NAMALWA (cell line): Measurements from ENCODE around the gene CD19.
"Not testable (repeated sequence)": the region's sequence is repeated elsewhere in the genome, so short reads cannot be mapped to it uniquely, and the experiment has no call there.

Experiments used
- DNase-seq: peaks from one replicate; pipeline ENCODE4 v3.0.0-alpha.2; 2015; ENCODE audit warnings: low spot score

The CD19 gene

DNA sequence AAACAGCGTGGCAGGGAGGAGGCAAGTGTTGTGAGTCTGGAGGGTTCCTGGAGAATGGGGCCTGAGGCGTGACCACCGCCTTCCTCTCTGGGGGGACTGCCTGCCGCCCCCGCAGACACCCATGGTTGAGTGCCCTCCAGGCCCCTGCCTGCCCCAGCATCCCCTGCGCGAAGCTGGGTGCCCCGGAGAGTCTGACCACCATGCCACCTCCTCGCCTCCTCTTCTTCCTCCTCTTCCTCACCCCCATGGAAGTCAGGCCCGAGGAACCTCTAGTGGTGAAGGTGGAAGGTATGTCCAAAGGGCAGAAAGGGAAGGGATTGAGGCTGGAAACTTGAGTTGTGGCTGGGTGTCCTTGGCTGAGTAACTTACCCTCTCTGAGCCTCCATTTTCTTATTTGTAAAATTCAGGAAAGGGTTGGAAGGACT, at the start of gene CD19:
Gene CD19, plus strand, starts transcription at position 171 of the 425 bp plus-strand sequence. Its CDS starts 30 bp downstream, at position 201.
- peak; percentile 61 for DNase-seq

DNA sequence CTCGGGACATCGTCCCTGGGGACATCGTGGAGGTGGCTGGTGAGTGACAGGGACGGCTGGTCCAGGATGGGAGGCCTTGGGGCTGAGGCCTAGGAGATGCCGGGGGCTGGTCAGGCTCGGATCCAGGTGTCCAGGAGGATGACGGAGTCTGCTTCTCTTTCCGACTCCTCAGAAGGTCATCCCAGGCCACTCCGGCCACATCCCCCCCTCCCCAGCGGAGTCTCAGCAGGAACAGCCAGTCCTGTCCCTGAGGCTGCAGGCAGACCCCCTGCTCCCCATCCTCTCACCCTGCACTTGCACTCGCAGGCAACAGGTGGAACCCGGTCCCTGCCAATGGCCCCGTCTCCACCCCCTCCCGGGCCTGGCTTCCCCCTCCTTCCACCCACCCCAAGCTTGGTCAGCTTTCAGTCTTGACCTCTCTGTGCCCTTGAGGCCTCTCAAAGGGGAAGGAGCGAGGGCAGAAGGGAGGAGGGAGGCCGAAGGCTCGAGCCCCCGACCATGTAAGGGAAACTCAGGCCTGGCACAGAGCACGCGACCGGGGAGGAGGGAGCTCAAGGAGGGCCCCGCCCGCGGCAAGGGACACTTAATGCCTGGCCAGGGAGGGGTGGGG, 49.1 kb upstream of the CD19 start:
- DNase-seq, result no peak

DNA sequence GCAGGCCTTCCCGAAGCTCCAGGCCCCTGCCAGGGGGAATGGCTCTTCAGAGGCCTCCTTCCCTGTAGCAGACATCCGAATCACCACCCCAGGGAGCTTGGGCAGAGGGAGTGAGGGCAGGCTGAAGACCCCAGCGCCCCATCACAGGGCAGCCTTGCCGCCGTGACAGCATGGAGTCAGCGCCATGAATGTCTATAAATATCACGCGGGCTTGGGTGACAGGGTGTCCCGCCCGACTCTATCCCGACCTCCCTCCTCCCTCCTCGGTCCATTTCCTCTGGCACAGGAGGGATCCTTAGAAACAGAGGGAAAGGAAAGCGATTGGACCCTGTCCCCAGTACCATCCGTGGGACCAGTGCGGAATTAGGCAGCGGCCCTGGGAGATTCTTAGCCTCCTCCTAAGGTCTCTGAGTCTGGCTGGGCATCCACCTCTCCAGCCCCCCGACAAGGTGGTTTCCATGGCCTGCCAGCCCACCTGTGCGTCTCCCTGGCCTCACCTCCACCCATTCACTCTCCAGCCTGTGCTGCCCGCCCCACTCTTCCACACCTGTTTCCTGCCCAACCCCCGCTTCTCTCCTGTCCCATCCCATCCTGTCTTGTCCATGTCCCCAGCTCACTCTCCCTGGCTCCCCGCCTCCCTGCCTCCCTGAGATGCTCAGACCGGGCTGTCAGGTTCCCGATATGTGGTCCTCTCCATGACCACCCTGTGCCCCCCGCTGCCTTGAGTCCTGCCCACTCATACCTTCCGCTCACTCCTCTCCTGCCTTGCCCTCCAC, 48.4 kb upstream of the CD19 start:
- no peak for DNase-seq

DNA sequence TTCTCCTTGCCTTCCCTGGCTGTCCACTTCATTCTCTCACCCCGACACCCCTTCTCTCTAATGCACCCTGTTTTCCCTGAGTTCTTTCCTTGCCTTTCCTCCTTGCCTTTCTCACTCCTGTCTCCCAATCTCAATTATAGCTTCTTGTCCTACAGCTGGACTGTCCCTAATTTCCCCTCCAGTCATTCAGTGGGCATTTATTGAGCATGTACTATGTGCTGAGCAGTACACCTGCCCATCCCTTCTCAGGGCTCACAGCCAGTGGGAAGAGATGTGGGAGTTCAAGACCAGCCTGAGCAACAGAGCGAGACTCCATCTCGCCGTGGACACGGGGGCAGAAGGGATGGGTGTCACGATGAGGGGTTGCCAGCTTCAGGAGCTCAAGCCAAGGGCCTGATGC, 47.7 kb upstream of the CD19 start:
- no peak for DNase-seq

DNA sequence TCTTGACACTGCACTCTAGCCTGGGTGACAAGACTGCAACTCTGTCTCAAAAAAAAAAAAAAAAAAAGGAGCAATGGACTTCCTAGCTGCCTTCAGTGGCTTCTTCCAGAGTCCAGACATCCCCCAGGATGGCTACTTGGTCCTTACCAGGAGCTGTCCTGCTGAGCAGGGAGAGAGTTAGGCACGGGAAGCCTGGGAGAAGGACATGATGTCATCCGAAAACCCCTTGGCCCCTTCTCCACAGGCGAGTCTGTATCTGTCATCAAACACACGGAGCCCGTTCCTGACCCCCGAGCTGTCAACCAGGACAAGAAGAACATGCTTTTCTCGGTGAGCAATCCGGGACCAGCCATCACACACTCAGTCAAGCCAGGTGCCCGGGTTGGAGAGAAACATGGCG, 44.8 kb upstream of the CD19 start:
- no peak for DNase-seq

DNA sequence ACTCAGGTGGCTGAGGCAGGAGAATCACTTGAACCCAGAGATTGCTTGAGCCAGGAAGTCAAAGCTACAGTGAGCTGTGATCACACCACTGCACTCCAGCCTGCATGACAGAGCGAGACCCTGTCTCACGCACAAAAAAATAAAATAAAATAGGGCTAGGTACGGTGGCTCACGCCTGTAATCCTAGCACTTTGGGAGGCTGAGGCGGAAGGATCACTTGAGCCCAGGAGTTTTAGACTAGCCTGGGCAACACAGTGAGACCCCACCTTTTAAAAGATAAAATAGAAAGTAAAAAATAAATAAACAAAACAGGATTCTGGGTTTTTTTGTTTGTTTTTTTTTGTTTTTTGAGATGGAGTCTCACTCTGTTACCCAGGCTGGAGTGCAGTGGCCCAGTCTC, 41.4 kb upstream of the CD19 start:
- DNase-seq, result not testable (repeated sequence)

DNA sequence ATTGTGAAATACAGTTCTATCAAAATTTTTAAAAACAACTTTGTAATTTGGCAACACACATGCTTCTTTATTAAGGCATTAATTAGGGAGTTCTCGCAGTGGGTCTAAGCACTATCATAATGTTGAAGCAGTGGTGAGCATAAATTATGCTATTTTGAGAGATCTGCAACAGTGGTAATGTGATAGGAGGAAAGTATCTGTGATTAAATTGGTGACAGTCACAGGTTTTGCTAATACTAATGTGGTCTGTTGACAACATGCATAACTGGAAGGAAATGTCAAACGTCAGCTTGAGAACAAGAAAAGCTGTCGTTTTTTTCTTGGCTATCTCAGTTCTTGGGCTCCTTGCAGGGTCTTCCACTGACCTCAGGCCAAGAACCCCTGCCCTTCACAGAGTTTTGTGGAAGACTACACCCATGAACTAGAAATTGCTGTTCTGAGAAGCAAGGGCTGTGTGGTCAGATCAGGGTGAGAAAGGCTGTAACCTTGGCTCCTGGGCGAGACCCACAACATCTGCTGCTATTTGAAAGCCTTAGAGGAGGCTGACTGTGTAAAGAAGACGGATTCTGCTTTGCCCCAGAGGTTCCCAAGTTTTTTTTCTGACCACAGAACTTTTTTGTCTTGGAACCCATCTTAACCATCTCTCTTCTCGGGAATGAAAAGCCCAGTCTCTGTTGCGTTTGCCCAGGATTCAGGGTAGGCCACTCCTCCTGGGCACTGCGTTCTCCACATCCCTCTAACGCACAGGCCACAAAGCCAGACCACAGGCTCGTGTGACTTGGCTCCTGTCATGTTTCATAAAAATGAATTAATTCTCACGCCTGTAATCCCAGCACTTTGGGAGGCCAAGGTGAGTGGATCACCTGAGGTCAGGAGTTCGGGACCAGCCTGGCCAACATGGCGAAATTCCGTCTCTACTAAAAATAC, 39.5 kb upstream of the CD19 start:
- no peak for DNase-seq

DNA sequence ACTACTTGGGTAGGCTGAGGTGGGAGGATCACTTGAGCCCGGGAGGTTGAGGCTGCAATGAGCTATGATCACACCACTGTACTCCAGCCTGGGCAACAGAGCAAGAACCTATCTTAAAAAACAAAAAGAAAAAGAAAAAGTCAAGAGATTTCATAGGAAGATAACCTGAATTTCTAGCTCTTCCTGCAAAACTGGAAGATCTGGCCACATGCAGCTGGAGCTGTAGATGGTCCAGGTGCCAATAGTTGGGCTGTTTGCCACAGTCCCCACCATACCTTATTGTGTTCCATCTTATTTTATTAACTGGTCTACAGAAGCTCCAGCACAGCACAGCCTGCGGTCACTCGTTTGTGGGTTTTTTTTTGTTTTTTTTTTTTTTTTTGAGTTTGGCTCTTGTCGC, 38.5 kb upstream of the CD19 start:
- no peak for DNase-seq

DNA sequence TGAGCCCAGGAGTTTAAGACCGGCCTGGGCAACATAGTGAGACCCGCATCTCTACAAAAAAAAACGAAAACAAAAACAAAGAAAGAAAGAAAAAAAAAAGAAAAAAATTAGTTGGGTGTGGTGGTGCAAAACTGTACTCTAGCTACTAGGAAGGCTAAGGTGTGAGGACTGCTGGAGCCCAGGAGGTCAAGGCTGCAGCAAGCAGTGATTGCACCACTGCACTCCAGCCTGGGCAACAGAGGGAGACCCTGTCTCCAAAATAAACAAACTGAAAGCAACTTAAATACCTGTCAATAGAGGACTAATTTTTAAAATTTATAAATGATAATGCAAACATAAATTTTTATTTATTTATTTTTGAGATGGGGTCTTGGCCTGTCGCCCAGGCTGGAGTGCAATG, 36.2 kb upstream of the CD19 start:
- DNase-seq, result no peak

DNA sequence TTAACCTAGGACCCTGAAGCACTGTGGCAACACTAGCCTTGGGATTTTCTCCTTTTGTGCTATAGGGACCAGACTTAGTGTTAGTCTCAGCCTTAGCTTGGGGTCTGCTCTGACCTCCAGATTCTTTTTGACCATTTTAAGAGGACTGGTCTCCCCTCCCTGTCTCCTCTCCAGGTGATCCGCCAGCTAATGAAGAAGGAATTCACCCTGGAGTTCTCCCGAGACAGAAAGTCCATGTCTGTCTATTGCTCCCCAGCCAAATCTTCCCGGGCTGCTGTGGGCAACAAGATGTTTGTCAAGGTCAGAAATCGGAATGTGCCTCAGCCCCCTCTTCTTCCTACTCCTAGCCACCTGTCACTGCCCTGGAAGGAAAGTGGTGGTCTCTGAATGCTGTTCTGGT, 33.9 kb upstream of the CD19 start:
- DNase-seq, result no peak

DNA sequence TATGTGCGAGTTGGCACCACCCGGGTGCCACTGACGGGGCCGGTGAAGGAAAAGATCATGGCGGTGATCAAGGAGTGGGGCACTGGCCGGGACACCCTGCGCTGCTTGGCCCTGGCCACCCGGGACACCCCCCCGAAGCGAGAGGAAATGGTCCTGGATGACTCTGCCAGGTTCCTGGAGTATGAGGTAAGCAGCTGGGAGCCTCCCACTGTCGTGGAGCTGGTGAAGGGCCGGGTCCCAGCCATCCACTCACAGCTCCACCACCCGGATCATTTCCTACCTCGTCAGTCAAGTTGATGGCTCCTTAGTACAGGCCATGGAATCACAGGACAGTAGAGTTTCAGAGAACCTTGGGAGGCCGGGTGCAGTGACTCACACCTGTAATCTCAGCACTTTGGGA, 33.5 kb upstream of the CD19 start:
- DNase-seq, result no peak

DNA sequence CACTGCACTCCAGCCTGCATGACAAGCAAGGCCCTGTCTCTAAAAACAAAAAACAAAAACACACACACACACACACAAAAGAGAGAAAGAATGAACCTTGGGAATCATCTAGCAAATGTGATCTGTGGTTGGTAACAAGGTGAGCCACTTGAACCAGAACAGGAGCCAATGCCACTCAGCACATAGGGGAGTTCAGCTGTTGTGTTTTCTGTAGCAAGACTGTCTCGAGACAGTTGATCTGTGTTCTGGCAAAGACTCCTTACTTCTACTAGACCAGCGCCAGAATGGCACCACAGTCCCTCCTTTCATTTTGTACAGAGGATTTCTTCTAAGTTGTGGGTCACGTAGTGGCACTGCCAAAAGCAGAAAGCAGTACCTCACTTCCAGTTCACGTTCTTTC, 32.8 kb upstream of the CD19 start:
- DNase-seq, result no peak

DNA sequence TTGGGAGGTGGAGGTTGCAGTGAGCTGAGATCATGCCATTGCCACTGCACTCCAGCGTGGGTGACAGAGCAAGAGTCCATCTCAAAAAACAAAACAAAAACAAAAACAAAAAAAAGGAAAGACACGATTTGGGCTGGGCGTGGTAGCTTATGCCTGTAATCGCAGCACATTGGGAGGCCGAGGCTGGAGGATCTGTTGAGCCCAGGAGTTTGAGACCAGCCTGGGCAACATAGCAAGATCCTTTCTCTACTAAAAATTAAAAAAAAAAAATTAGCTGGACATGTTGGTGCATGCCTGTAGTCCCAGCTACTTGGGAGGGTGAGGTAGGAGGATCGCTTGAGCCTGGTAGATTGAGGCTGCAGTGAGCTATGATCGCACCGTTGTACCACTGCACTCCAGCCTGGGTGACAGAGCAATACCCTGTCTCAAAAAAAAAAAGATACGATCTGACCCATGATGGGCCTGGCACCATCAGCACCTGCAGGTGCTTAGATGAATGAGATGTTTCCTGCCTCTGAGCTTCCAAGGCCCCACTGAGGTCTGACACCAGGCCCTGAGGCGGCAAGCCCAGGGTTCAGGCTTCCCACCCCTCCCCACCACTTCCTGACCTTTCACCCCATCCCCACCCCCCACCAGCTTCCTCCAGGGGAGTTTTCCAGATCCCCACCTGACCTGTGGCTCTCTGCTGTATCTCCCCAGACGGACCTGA, 31.7 kb upstream of the CD19 start:
- DNase-seq, result no peak

DNA sequence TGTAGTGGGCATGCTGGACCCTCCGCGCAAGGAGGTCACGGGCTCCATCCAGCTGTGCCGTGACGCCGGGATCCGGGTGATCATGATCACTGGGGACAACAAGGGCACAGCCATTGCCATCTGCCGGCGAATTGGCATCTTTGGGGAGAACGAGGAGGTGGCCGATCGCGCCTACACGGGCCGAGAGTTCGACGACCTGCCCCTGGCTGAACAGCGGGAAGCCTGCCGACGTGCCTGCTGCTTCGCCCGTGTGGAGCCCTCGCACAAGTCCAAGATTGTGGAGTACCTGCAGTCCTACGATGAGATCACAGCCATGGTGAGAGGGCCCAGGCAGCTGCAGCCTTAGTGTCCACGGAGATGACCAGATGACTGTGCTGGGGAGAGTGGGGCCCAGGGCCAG, 31.2 kb upstream of the CD19 start:
- DNase-seq, result no peak

DNA sequence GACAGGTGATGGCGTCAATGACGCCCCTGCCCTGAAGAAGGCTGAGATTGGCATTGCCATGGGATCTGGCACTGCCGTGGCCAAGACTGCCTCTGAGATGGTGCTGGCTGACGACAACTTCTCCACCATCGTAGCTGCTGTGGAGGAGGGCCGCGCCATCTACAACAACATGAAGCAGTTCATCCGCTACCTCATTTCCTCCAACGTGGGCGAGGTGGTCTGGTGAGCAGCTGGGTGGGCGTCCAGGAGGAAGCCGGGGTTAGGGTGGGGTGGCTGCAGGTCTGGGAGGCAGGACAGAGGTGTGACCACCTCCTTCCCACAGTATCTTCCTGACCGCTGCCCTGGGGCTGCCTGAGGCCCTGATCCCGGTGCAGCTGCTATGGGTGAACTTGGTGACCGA, 29.9 kb upstream of the CD19 start:
- DNase-seq, result no peak

DNA sequence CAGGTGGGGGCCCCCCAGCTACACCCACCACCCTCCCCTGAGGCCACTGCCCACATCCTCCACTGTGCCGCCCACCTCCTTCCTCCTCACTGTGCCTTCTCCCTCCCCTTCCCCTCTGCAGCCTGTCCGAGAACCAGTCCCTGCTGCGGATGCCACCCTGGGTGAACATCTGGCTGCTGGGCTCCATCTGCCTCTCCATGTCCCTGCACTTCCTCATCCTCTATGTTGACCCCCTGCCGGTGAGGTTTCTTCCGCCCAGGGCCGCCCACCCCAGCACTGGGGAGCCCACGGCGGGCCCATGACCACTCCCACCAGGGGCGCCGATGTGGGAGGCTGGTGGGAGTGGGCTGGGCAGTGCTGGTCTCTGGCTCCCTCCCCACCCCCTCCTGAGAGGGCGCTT, 28.9 kb upstream of the CD19 start:
- peak; percentile 40 for DNase-seq

DNA sequence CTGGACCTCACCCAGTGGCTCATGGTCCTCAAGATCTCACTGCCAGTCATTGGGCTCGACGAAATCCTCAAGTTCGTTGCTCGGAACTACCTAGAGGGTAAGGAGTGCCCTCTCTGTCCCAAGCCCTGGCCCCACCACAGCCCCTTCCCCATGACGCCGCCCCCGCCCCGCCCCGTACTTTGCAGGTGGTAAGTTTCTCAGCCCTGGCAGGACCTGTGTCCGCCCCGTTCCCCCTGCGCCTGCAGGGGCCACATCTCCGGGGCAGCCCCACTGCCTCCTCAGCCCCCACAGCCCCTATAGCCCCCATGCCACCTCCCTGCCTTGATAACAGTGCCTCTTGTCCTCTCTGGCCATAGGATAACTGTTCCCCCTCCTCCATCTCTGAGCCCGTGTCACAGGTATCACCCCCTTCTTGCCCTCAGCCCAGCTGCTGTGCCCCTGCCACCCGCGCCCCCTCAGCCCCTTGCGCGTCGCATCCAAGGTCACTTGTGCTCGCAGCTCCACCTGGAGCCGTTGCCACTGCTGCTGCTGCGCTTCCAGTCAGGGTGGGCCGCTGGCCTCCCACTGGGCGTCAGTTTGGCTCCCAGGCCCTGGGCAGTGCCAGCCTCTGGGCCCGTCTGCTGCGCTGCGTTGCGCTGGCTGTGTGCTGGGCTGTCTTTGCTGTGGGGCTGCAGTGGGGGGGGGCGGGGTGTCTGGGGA, 28.3 kb upstream of the CD19 start:
- no peak for DNase-seq

DNA sequence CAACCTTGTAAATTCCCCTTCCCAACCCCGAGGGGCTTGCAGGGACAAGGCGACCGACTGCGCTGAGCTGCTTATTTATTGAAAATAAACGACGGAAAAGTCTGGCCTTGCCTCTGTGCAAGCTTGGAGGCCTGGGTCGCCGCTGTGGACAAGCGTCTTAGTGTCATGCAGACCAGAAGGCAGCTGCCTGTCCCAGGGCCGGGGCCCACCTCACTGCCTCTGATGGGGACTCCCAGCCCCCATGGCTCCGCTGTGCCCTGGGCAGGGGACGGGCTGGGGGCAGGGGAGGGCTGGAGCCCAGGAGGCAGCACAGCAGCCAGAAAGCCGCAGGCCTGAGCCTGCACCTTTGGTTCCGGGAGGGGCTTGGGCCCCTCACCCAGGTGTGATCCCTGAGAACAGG, 27.4 kb upstream of the CD19 start:
- no peak for DNase-seq

DNA sequence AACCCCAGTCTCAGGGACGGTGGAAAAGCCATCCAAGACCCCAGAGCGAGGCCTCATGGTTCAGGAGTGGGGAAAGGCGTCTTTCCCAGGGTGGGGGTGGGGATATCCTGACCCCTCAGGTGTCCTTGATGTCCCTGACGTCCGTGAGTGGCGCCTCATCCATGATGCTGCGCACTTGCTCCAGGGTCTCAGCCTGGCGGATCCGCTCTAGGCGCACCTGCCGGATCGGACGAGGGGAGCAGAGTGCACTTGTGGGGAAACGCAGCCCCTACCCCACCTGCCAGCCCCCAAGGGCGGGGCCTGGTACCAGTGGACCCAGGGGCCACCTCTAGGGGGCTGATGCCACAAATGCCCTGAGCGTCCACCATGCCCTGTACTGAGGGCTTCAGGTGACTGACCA, 26.9 kb upstream of the CD19 start:
- no peak for DNase-seq

DNA sequence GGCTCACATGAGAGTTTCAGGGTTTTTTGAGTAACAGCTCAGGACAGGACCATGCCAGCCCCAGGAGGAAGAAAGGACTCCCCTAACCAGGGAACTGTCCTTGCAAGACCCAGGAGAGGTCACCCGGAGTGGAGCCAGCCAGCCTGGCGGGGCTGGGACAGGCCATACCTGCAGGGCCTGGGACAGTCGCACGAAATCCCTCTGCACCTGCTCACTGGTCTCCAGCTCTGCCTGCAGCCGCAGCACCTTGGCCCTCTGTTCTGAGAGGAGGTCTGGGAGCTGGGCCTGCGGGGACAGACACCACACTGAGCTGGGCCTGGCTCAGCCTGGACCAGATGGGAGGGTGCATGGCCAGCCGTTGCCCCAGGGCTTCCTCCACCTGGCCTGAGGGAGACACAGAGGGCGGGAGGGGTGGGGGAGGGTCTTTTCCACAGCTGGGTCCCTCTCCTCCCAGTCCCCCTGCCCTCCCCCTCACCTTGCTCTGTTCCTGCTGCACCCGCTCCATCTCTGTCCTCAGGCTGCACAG, 26.5 kb upstream of the CD19 start:
- no peak for DNase-seq

DNA sequence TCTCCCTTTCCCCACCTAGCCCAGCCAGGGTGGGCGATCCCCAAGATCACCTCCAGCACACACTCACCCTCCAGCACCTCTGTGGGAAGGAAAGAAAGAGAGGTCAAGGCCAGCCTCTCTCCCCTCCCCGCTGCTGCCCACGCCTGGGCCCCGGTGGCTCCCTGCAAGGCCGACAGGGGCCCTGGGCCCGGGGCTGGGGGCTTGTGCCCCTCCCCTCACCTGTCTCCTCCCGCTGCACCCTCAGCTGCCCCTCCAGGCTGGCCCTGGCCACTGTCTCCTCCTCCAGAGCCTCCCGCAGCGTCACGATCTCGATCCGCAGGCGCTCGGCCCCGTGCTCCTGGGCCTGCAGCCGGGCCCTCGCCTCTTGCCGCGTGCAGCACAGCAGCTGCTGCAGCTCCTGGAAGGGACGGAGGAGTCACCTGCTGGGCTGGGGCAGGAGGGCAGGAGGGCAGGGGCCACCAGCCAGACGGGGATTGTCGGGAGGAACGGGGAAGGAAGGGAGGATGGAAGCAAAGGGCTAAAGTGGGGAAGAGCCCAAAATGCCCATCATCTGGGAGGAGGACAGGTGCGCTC, 25.9 kb upstream of the CD19 start:
- no peak for DNase-seq
